ENCODE results near the gene RAET1E.

RAET1E gene

GRCh38 chr6:149939356-149939648 is 41.4 kb upstream of the RAET1E start:
- TF ChIP-seq, protein P1, sequence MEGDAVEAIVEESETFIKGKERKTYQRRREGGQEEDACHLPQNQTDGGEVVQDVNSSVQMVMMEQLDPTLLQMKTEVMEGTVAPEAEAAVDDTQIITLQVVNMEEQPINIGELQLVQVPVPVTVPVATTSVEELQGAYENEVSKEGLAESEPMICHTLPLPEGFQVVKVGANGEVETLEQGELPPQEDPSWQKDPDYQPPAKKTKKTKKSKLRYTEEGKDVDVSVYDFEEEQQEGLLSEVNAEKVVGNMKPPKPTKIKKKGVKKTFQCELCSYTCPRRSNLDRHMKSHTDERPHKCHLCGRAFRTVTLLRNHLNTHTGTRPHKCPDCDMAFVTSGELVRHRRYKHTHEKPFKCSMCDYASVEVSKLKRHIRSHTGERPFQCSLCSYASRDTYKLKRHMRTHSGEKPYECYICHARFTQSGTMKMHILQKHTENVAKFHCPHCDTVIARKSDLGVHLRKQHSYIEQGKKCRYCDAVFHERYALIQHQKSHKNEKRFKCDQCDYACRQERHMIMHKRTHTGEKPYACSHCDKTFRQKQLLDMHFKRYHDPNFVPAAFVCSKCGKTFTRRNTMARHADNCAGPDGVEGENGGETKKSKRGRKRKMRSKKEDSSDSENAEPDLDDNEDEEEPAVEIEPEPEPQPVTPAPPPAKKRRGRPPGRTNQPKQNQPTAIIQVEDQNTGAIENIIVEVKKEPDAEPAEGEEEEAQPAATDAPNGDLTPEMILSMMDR (IDR thresholded peaks at IDR 0.05; ENCODE audit: low read depth, low read length), result no peak
- H3K4me3 ChIP-seq (ENCODE audit: low read depth, low read length), result peak overlapping the region; percentile 60

GRCh38 chr6:149938571-149939355 is 40.9 kb upstream of the RAET1E start:
- peak overlapping the region; percentile 60 for H3K4me3 ChIP-seq (ENCODE audit: low read depth, low read length)
- TF ChIP-seq, protein P1 (IDR thresholded peaks at IDR 0.05; ENCODE audit: low read depth, low read length), result no peak

DNA sequence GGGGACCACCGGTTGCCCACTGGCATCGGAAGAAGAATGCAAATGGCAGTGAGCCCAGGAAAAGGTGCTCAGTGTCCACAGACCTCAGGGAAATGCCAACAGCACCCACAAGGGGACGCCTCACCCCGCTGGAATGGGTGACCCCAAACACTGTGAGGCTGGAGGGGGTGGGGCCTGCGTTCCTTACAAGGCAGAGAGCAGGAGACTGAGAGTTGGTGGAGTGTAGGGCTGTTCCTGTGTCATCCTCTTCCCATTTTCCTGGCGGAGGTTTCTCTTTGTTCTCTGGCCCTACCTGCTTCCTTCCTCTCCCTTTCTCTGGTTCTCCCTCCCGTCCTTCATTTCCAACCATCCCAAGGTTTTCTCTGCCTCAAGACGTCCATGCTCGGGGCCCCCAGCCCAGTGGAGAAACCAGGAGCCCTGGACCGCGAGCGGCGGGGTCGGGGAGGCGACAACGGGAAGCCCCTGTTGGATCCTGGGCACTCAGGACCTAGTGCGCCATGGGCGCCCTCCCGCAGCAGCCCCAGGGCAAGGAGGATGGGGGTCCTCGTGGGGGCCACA is 40.2 kb upstream of the RAET1E start:
- H3K4me3 ChIP-seq (ENCODE audit: low read depth, low read length), result peak overlapping the region; percentile 60

DNA sequence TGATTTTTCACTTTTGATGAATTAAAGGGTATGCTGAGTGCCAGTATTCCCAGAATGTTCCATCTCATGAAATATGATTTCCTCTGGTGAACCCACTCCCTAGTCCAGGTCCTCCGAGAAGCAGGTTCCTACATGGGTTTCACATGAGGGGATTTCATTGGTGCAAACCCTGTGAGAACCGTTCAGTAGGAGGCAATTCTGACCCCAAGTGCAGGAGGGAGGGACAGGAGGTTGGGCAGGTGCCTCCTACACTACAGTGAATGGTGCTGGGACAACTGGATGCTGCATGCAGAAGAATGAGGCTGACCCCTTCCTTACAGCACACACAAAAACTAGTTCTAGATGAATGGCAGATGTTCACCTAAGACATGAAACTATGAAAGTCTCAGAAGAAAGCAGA is 38.8 kb upstream of the RAET1E start:
- TF ChIP-seq, protein P1 (IDR thresholded peaks at IDR 0.05; ENCODE audit: low read depth, low read length), result no peak

GRCh38 chr6:149935668-149936067 is 37.8 kb upstream of the RAET1E start:
- H3K4me3 ChIP-seq (ENCODE audit: low read depth, low read length), result no peak overlapping the region
- TF ChIP-seq, protein P1 (IDR thresholded peaks at IDR 0.05; ENCODE audit: low read depth, low read length), result no peak

More for the DNA sequence above, 38.8 kb upstream of the RAET1E start:
- no peak overlapping the region for H3K4me3 ChIP-seq (ENCODE audit: low read depth, low read length)

- TF ChIP-seq, protein P1 (IDR thresholded peaks at IDR 0.05; ENCODE audit: low read depth, low read length), result no peak
- H3K4me3 ChIP-seq (ENCODE audit: low read depth, low read length), result no peak overlapping the region
Observed at GRCh38 chr6:149935246-149935645, 37.3 kb upstream of the RAET1E start.

- no peak overlapping the region for H3K4me3 ChIP-seq (ENCODE audit: low read depth, low read length)
- TF ChIP-seq, protein P1 (IDR thresholded peaks at IDR 0.05; ENCODE audit: low read depth, low read length), result peak; percentile 48; the same call in 1 of the 2 replicates
Observed at GRCh38 chr6:149934249-149935156, 36.6 kb upstream of the RAET1E start.
